Hematopoietic multipotent progenitor cell (in vitro differentiated cells): Measurements from ENCODE around the gene ATP11B. TPM values are rescaled to one million over a fixed set of nuclear protein-coding genes. Genes with fewer than 3 reads are reported as not detected.

Experiments
- DNase-seq, 3 donors: peaks; one replicate each; pipeline ENCODE4 v3.0.0-alpha.2; 2011 to 2015; ENCODE audit warnings: low read depth in 2 of 3, low spot score in 2 of 3
- total RNA-seq: library from RNA; depleted of rRNA; stranded (reverse); fragments of >200 nt; gene quantifications from one replicate; pipeline ENCODE4 v1.2.3, GENCODE V29; 2012

The ATP11B gene
- 21.8 TPM for total RNA-seq

DNA sequence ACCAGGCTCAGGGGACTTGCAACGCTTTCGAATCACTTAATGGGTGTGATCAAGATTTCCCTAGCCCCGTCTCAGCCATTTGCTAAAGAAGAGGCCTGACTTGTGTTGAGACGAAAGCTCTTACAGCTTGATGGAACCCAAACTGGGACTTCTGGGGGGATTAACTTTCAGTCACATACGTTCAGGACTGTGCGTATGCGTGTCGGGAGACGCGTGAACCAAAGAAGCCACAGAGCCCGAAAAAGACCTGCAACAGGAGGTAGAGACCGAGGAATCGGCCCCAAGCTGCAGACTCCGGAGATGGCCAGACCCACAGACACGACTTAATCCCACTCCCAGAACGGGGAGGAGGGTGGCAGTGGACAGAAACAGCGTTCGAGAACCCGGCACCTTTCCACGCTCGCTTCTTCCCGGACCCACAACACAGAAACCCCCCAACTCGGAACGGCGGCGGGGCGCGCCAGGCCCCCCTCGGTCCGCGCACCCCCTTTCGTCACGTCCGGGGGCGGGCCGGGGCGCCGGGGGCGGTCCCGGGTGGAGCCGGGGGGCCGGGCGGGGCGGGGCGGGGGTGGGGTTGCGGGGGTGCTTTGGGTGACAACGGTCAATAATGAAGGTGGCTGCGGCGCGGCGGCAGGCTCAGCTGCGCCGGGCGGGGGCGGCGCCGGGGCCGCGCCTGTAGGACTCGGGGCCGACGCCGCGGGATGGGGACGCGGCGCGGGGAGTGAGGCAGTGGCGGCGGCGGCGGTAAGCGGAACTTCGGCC is at the start of gene ATP11B:
TSS of gene ATP11B (plus strand) at position 604 of the 762 bp plus-strand sequence. CDS start 256 bp downstream, outside the sequence.
- DNase-seq: peak; percentile 65 to 85 (median 81)

- DNase-seq: no peak
These were observed 46.3 kb upstream of the ATP11B start for GRCh38 chr3:182746959-182747358.

GRCh38 chr3:182755308-182755707 is 38.0 kb upstream of the ATP11B start:
- DNase-seq: no peak

DNA sequence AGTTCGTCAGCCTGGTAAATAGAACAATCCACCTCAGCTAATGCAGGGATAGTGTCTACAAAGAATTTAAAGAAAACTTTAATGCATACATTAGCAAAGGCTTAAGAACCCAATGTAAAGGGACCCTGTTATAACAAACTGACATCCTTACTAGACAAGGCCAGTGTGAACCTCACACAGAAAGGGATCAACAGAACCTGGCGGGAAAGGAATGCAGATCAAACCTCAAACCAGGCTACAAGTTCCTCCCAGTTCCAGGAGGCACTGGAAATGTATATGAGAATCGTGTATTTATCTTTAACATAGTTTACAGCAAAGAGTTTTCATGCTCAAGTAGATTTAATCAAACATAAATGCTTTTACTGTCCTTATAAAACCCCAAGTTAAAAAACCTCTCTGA is 37.6 kb upstream of the ATP11B start:
- DNase-seq: no peak

GRCh38 chr3:182760576-182761164 is 32.6 kb upstream of the ATP11B start:
- no peak for DNase-seq

DNA sequence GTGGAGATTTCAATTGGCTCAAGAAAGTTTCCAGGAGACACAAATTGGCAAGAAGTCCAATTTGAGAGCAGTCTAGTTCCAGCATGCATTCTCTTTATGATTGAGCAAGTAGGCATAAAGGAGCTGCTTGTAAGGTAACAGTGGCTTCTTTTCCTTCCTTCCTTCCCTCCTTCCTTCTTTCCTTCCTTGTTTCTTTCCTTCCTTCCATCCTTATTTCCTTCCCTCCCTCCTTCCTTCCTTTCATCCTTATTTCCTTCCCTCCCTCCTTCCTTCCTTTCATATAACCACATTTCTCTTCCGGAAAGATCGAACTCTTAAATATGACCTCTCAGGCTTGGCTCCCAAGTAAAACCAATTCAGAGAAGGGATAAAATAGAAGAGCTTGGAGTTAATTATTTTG is 29.4 kb upstream of the ATP11B start:
- DNase-seq: no peak

GRCh38 chr3:182765287-182765686 is 28.0 kb upstream of the ATP11B start:
- no peak for DNase-seq

- DNase-seq: no peak
These were observed 27.2 kb upstream of the ATP11B start for GRCh38 chr3:182766099-182766498.

DNA sequence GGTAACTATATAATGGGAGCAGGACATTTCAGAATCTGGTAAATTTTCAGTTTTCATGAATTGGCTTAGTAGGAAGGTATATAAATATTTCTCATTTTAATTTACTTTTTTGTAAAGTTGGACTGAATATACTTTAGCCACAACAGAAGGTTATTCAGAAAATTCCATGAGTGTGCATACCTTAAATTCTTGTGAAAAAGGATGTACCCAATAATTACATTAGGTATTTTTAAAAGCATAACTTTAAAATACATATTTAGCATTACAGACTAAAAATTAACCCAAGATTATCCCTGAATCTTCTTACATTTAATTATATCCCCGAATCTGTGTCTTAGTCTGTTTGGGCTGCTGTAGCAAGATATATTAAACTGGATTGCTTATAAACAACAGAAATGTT is 24.9 kb upstream of the ATP11B start:
- no peak for DNase-seq

- no peak for DNase-seq
These were observed 23.6 kb upstream of the ATP11B start for GRCh38 chr3:182769673-182770072.

GRCh38 chr3:182782149-182782548 is 11.2 kb upstream of the ATP11B start:
- DNase-seq: no peak

- DNase-seq: no peak
These were observed 10.2 kb upstream of the ATP11B start for GRCh38 chr3:182783106-182783505.

GRCh38 chr3:182784542-182784941 is 8.8 kb upstream of the ATP11B start:
- no peak for DNase-seq

GRCh38 chr3:182785142-182785541 is 8.2 kb upstream of the ATP11B start:
- DNase-seq: no peak

DNA sequence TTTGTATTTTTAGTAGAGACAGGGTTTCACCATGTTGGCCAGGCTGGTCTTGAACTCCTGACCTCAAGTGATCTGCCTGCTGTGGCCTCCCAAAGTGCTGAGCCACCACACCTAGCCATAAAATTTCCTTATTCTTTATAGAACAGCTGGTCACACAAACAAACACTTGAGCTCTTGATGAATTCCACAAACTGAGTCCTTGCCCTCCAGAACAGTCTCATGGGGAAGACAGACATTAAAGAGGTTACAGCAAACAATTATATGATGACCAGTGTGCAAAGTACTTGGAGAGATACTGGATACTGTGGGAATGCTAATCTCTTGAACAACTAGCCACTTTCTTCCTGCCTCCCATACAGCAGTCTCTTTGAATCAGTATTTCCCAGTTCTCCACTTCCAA is 7.5 kb upstream of the ATP11B start:
- no peak for DNase-seq

GRCh38 chr3:182786564-182787196 is 6.6 kb upstream of the ATP11B start:
- no peak for DNase-seq

DNA sequence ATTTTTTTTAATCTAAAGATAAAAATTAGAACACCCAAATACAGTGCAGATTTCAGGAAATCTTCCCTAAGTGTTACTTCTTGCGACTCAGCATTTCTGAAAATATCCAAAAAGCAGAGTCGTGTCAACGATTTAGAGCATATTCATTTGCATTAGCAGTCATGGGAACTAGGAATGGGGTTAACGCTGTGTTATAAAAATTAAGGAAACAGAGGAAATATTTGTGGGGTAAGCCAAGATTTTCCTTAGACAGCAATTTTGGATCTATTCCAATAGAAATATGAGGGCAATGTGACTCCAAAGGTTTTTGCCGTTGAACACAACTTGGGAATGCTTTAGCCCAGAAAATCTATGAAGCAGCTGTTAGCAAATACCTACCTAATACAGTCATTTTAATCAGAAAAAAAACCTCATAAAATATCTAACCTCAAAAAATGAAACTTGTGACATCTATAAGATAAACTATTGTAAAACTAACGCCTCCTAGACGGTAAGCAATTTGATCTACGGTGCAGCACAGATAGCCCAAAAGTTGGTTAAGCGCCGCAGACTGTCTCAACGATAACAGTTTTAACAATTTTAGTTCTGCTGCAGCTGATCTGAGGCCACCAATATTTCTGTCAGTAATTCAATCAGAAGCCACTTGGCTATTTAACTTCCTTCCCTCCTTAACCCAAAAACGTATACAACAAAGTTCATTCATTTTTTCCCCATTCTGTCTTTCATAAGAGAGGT is 5.8 kb upstream of the ATP11B start:
- DNase-seq: no peak

GRCh38 chr3:182789371-182789770 is 3.9 kb upstream of the ATP11B start:
- DNase-seq: peak in 1 of 3 donors; percentile 31

DNA sequence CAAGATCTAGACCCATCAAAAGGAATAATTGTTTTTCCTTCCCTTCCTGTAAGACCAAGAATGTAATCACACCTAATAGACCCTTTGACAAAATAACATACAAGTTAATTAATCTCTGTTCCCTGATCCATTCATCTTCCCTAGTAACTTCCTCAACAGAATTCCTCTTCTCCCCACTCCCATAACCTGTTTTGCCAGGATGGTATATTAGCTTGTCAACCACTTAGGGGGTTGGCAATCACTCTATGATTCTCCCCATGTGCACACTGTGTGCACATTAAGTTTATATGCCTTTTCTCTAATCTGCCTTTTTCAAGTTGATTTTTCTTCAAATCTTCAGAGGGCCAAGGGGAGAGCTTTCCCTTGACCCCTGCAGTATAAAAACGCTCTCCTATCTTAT is 2.7 kb upstream of the ATP11B start:
- DNase-seq: no peak

DNA sequence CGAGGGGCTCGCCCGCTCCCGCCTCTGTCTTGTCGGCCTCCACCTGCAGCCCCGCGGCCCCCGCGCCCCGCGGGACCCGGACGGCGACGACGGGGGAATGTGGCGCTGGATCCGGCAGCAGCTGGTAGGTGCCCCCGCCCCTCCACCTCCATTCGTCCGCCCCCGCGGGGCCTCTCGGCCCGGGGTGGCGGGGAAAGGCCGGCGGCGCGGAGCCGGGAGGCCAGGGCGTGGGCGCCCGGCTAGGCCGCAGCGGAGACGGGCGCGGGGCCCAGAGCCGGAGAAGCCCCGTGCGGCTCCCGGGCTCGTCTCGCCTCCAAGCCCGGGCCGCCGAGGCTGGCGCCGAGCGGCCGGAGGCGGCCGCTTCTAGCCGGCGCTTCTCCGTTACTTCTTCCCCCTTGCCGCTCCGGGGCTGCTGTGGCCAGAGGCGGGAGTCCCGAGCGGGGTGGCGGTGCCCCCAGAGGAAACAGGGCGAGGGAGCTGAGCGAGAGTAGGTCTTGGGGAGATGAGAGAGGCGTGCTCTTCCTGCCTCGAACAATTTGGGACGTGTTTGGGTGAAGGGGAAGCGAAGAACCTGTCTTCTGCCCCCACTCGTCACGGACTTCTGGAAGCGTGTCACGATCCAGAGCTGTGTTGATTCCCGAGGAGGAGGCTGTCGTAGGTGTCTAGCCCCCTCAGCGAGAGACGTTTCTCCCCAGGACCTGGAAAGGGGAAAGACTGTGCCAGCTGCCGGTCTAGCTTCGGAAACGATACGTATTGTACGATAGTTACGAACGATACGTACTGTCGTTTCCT is 555 bp downstream of the ATP11B start:
- peak; percentile 26 to 52 (median 29) for DNase-seq
